OCI-LY7 (cell line): ENCODE data around the gene ACSS3. TPM values are rescaled to one million over a fixed set of nuclear protein-coding genes. Genes with fewer than 3 reads are reported as not detected.

Experiments used
- BruUV-seq: library from RNA; stranded (reverse); fragments of 400-500 nt; replicated peaks from 2 replicates; lab custom pipeline; 2021; lab: Mats Ljungman, UMichigan
- CTCF ChIA-PET: fragments of 300-600 bp; sonication (Branson Sonifier 250); formaldehyde crosslinking; loops from one replicate; lab custom pipeline; 2022; ENCODE audit warnings: antibody characterized with exemption; ENCODE audit not compliant: unreplicated experiment; lab: Charles Lee
- POLR2A ChIA-PET: fragments of 300-600 bp; sonication (Branson Sonifier 250); formaldehyde crosslinking; loops from one replicate; lab custom pipeline; 2022; ENCODE audit warnings: antibody characterized with exemption; lab: Charles Lee
- DNase-seq: peaks from one replicate; pipeline ENCODE4 v3.0.0-alpha.2; 2015; ENCODE audit warnings: low spot score
- H2AFZ ChIP-seq: fragments of 200-600 bp; sonication (generic), shearing (Covaris generic); 2 replicates; pipeline ENCODE4 v1.6.1; 2014; ENCODE audit warnings: mild to moderate bottlenecking, antibody characterized with exemption, low read length, moderate library complexity
- H3K27ac ChIP-seq: fragments of 200-600 bp; sonication (generic); 2 replicates; pipeline ENCODE4 v1.5.1; 2014; ENCODE audit warnings: mixed run types, low read depth, mild to moderate bottlenecking, moderate library complexity, low read length, inconsistent platforms; ENCODE audit not compliant: poor library complexity, severe bottlenecking
- H3K36me3 ChIP-seq: fragments of 200-600 bp; sonication (generic); 2 replicates; pipeline ENCODE4 v1.6.1; 2014; ENCODE audit warnings: mild to moderate bottlenecking, antibody characterized with exemption, low read length, moderate library complexity, mixed read lengths; ENCODE audit not compliant: insufficient read depth
- H3K4me1 ChIP-seq: fragments of 200-600 bp; sonication (generic); 2 replicates; pipeline ENCODE4 v1.5.1; 2014; ENCODE audit warnings: mild to moderate bottlenecking, low read length; ENCODE audit not compliant: insufficient read depth, poor library complexity, severe bottlenecking
- H3K4me2 ChIP-seq: fragments of 200-600 bp; sonication (generic); 2 replicates; pipeline ENCODE4 v1.6.1; 2014; ENCODE audit warnings: mild to moderate bottlenecking, low read length
- H3K4me3 ChIP-seq: fragments of 200-600 bp; sonication (generic); 2 replicates; pipeline ENCODE4 v1.5.1; 2014; ENCODE audit warnings: mild to moderate bottlenecking, low read depth, low read length; ENCODE audit not compliant: poor library complexity, severe bottlenecking
- H3K79me2 ChIP-seq: fragments of 200-600 bp; sonication (generic); 2 replicates; pipeline ENCODE4 v1.6.1; 2016; ENCODE audit warnings: low read depth, mild to moderate bottlenecking, low read length, moderate library complexity, mixed read lengths; ENCODE audit not compliant: insufficient read depth
- H3K9me2 ChIP-seq: fragments of 200-600 bp; sonication (generic); 2 replicates; pipeline ENCODE4 v1.6.1; 2016; ENCODE audit warnings: mild to moderate bottlenecking, low read length, mixed read lengths; ENCODE audit not compliant: insufficient read depth
- H3K9me3 ChIP-seq: fragments of 200-600 bp; sonication (generic); 2 replicates; pipeline ENCODE4 v1.6.1; 2014; ENCODE audit warnings: mild to moderate bottlenecking, mixed run types, low read length, mixed read lengths
- H4K20me1 ChIP-seq: fragments of 200-600 bp; sonication (generic); 2 replicates; pipeline ENCODE4 v1.6.1; 2014; ENCODE audit warnings: mild to moderate bottlenecking, antibody characterized with exemption, low read length, moderate library complexity, mixed read lengths; ENCODE audit not compliant: insufficient read depth
- EZH2phosphoT487 ChIP-seq: fragments of 200-600 bp; sonication (generic); IDR thresholded peaks from 2 replicates; pipeline ENCODE4 v1.6.1; 2018; ENCODE audit warnings: low read depth, borderline replicate concordance, mild to moderate bottlenecking, mixed run types, antibody characterized with exemption, low read length, moderate library complexity, mixed read lengths
- intact Hi-C: fragments of 100-400 bp; cut with micrococcal nuclease; formaldehyde crosslinking; loops from one replicate; pipeline ENCODE4 v1.10.0; 2022; ENCODE audit not compliant: unreplicated experiment
- microRNA-seq: library from miRNA; unstranded; fragments of <30 nt; microRNA quantifications from one replicate; pipeline ENCODE4 v1.2.0, GENCODE V29; 2022; ENCODE audit warnings: borderline replicate concordance
- small RNA-seq: library from RNA; depleted of rRNA; stranded (forward); fragments of <200 nt; gene quantifications from one replicate; pipeline ENCODE3, GENCODE V24; 2014
- total RNA-seq, 2 experiments: library from RNA; depleted of rRNA in 1 of 2; stranded (reverse); fragments of >200 nt in 1 of 2; shearing (Covaris generic) in 1 of 2; gene quantifications; 2 replicates each; pipeline ENCODE4 v1.2.3, GENCODE V29; 2014 to 2022
- TF ChIP-seq, protein P1 (sequence below): fragments of 200-600 bp; sonication (generic); conservative IDR thresholded peaks from 2 replicates; pipeline ENCODE4 v1.5.1; 2014; ENCODE audit warnings: mild to moderate bottlenecking, antibody characterized with exemption, low read length, moderate library complexity, mixed read lengths

Gene ACSS3
- total RNA-seq, 2 experiments from 2014 or later, result not detected

DNA sequence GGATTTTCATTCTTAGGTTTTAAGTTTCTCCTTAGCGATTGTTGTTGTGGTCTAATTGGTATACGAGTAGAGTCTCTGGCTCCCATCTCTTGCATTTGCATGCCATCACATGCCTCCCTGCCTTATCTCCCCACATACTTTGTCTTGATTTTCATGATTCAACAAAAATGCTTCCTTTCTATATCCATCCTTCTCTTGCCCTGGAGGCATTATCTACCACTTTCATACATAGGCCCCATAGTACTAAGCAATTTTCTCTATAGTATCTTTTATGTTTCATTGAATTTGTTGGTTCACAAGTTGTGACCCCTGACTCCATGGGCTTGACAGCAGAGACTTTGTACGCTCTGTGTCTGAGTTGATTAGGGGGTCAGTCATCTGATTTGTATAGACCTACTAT, 226.1 kb downstream of the ACSS3 start:
- H3K9me3 ChIP-seq, result no peaks in the 10 kb centered on the region
- no peaks in the 10 kb centered on the region for H3K36me3 ChIP-seq
- ChIA-PET CTCF (no interaction called here), POLR2A (no interaction called here)
- TF ChIP-seq, protein P1, sequence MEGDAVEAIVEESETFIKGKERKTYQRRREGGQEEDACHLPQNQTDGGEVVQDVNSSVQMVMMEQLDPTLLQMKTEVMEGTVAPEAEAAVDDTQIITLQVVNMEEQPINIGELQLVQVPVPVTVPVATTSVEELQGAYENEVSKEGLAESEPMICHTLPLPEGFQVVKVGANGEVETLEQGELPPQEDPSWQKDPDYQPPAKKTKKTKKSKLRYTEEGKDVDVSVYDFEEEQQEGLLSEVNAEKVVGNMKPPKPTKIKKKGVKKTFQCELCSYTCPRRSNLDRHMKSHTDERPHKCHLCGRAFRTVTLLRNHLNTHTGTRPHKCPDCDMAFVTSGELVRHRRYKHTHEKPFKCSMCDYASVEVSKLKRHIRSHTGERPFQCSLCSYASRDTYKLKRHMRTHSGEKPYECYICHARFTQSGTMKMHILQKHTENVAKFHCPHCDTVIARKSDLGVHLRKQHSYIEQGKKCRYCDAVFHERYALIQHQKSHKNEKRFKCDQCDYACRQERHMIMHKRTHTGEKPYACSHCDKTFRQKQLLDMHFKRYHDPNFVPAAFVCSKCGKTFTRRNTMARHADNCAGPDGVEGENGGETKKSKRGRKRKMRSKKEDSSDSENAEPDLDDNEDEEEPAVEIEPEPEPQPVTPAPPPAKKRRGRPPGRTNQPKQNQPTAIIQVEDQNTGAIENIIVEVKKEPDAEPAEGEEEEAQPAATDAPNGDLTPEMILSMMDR, result no peak
- no peak for TF ChIP-seq EZH2phosphoT487
- DNase-seq, result no peak
- intact Hi-C loops, result no loop called here
- no peak overlapping the region for H3K4me2 ChIP-seq
- no TSS peak for BruUV-seq
- no peaks in the 10 kb centered on the region for H4K20me1 ChIP-seq
- no peaks in the 10 kb centered on the region for H3K4me1 ChIP-seq
- H3K4me3 ChIP-seq, result no peak overlapping the region
- H3K9me2 ChIP-seq, result no peaks in the 10 kb centered on the region
- H2AFZ ChIP-seq, result no peak overlapping the region
- H3K27ac ChIP-seq, result no peak overlapping the region
- no peaks in the 10 kb centered on the region for H3K79me2 ChIP-seq

Small RNAs within 50 kb of the gene (microRNA-seq; reads per million reads assigned to microRNA genes)
- not detected for gene MIR4699

Small RNAs within 50 kb of the gene (small RNA-seq; reads per million reads assigned to genes)
- not detected for gene MIR4699

Other genes starting within 250 kb of the ACSS3 start
- gene LIN7A, start 140.1 kb upstream of the ACSS3 start, total RNA-seq (2014; rRNA removed; shearing (Covaris generic)), result 0.10 TPM in 1 of 2 replicates, not detected in the other
- gene LIN7A, start 140.1 kb upstream of the ACSS3 start, total RNA-seq (2022), result 0.39 and 0.61 TPM in 2 replicates